K562 (cell line): ENCODE measurements around the gene CD164. TPM values are rescaled to one million over a fixed set of nuclear protein-coding genes. Genes with fewer than 3 reads are reported as not detected.

Experiments used
- ATAC-seq: fragments of 200-7000 bp; cut with Tn5 transposase; 3 replicates; pipeline ENCODE4 v1.9.1; 2020; ENCODE audit warnings: moderate library complexity
- BruUV-seq: library from RNA; stranded (reverse); fragments of 400-500 nt; replicated peaks from 2 replicates; lab custom pipeline; 2021; lab: Mats Ljungman, UMichigan
- CTCF ChIA-PET: fragments of 300-600 bp; formaldehyde crosslinking; extraction: SDS; loops from one replicate; lab custom pipeline; 2021; ENCODE audit warnings: low intra/inter-chr PET ratio; lab: Yijun Ruan, JAX
- POLR2A ChIA-PET: fragments of 300-600, 350-650 bp; sonication (Branson Sonifier 250); formaldehyde crosslinking; extraction: SDS; loops from one replicate; lab custom pipeline; 2021; ENCODE audit warnings: antibody characterized with exemption, inconsistent platforms; lab: Yijun Ruan, JAX
- DNase-seq, 4 experiments: peaks; one replicate each; pipeline versions ENCODE4 v3.0.0 to v3.0.0-alpha.2; 2011 to 2018; ENCODE audit warnings: low spot score in 3 of 4, mixed read lengths in 3 of 4; ENCODE audit errors: extremely low read depth in 1 of 4
- FAIRE-seq: peaks from 2 replicates; lab custom pipeline; 2011; peaks lifted over from hg19 to GRCh38; lab: Jason Lieb, UNC
- H2AFZ ChIP-seq: 2 replicates; pipeline ENCODE4 v1.6.0; 2011; ENCODE audit warnings: low read depth, low read length, control low read depth, inconsistent platforms
- H3K27ac ChIP-seq: fragments of 200-600 bp; 3 replicates; pipeline ENCODE4 v1.8.0; 2011; ENCODE audit warnings: low read depth, mild to moderate bottlenecking, control low read depth, inconsistent platforms, low read length, moderate library complexity, mixed read lengths; ENCODE audit errors: extremely low read depth
- H3K27me3 ChIP-seq, 2 experiments: fragments of 300-600 bp in 1 of 2; 2 replicates in 1 of 2; 3 replicates in 1 of 2; pipeline versions ENCODE4 v1.6.0 to v1.8.0; 2011; ENCODE audit warnings: inconsistent platforms in 2 of 2, low read length in 2 of 2, mild to moderate bottlenecking in 1 of 2, mixed read lengths in 1 of 2, moderate library complexity in 1 of 2; ENCODE audit not compliant: control insufficient read depth in 2 of 2, insufficient read depth in 2 of 2
- H3K36me3 ChIP-seq: fragments of 300-600 bp; 3 replicates; pipeline ENCODE4 v1.8.0; 2011; ENCODE audit warnings: mild to moderate bottlenecking, low read length, inconsistent platforms; ENCODE audit not compliant: control insufficient read depth, insufficient read depth
- H3K4me1 ChIP-seq, 2 experiments: fragments of 200-600 bp in 1 of 2; replicated peaks in 1 of 2; 2 replicates in 1 of 2; 3 replicates in 1 of 2; pipeline versions ENCODE4 v1.5.1 to v1.8.0; 2011; ENCODE audit warnings: inconsistent platforms in 2 of 2, low read length in 2 of 2, mild to moderate bottlenecking in 1 of 2, mixed read lengths in 1 of 2, moderate library complexity in 1 of 2; ENCODE audit not compliant: control insufficient read depth in 2 of 2, insufficient read depth in 2 of 2
- H3K4me2 ChIP-seq: 2 replicates; pipeline ENCODE4 v1.6.1; 2011; ENCODE audit warnings: low read length, control low read depth, inconsistent platforms, mixed read lengths; ENCODE audit not compliant: insufficient read depth
- H3K4me3 ChIP-seq: fragments of 200-600 bp; sonication (generic), shearing (Covaris generic); 2 replicates; pipeline ENCODE4 v1.5.1; 2016; ENCODE audit warnings: control low read depth, inconsistent platforms
- H3K79me2 ChIP-seq: fragments of 200-600 bp; 3 replicates; pipeline ENCODE4 v1.8.0; 2011; ENCODE audit warnings: low read length, inconsistent platforms; ENCODE audit not compliant: control insufficient read depth, insufficient read depth
- H3K9ac ChIP-seq, 2 experiments: 2 replicates each; pipeline versions ENCODE4 v1.6.0 to v1.6.1; 2011; ENCODE audit warnings: low read depth in 2 of 2, low read length in 2 of 2, control low read depth in 1 of 2, inconsistent platforms in 1 of 2, mild to moderate bottlenecking in 1 of 2, mixed read lengths in 1 of 2; ENCODE audit not compliant: insufficient read depth in 1 of 2
- H3K9me1 ChIP-seq: one replicate; pipeline ENCODE4 v1.6.0; 2011; ENCODE audit warnings: inconsistent platforms, mild to moderate bottlenecking, low read length, moderate library complexity; ENCODE audit not compliant: control insufficient read depth, insufficient read depth
- H3K9me3 ChIP-seq: replicated peaks from 2 replicates; pipeline ENCODE4 v1.5.1; 2011; ENCODE audit warnings: low read depth, low read length, inconsistent platforms; ENCODE audit not compliant: control insufficient read depth, insufficient read depth
- H4K20me1 ChIP-seq: replicated peaks from 2 replicates; pipeline ENCODE4 v1.6.1; 2011; ENCODE audit warnings: low read length, inconsistent platforms, mixed read lengths; ENCODE audit not compliant: control insufficient read depth, insufficient read depth
- CC2D1A ChIP-seq: fragments of 450-650 bp; IDR thresholded peaks from 2 replicates; pipeline ENCODE4 v1.6.1; 2017; ENCODE audit warnings: mild to moderate bottlenecking
- CEBPB ChIP-seq: fragments of 450-650 bp; IDR thresholded peaks from 2 replicates; pipeline ENCODE4 v1.6.1; 2016; ENCODE audit warnings: missing genetic modification characterization, missing compliant biosample characterization
- EP400 ChIP-seq: fragments of 450-650 bp; IDR thresholded peaks from 2 replicates; pipeline ENCODE4 v1.6.1; 2017; ENCODE audit warnings: antibody characterized with exemption, mild to moderate bottlenecking, moderate library complexity
- MAFF ChIP-seq: IDR thresholded peaks from 2 replicates; pipeline ENCODE4 v1.6.1; 2012; ENCODE audit warnings: low read length, improper control_type of control experiment
- MAFG ChIP-seq: fragments of 450-650 bp; conservative IDR thresholded peaks from 2 replicates; pipeline ENCODE4 v1.6.1; 2016; ENCODE audit warnings: missing genetic modification characterization, missing compliant biosample characterization
- MAFK ChIP-seq: IDR thresholded peaks from 2 replicates; pipeline ENCODE4 v1.6.1; 2011; ENCODE audit warnings: low read length, improper control_type of control experiment
- NFYB ChIP-seq: IDR thresholded peaks from 2 replicates; pipeline ENCODE4 v1.6.1; 2011; ENCODE audit warnings: mild to moderate bottlenecking, moderate library complexity; ENCODE audit not compliant: insufficient read length; ENCODE audit errors: extremely low read depth
- POLR2A ChIP-seq: fragments of 450-650 bp; conservative IDR thresholded peaks from 2 replicates; pipeline ENCODE4 v1.6.1; 2016
- RNF2 ChIP-seq: sonication (generic); IDR thresholded peaks from 2 replicates; pipeline ENCODE4 v1.6.1; 2016
- STAT6 ChIP-seq: sonication (generic); formaldehyde crosslinking; IDR thresholded peaks from 2 replicates; pipeline ENCODE4 v1.8.1; 2023; ENCODE audit warnings: mild to moderate bottlenecking, missing genetic modification reagents
- ZNF316 ChIP-seq: fragments of 450-650 bp; IDR thresholded peaks from 2 replicates; pipeline ENCODE4 v1.6.1; 2016
- whole genome bisulfite sequencing: fragments of 100-300 bp; shearing (Covaris generic); methylation state at CpG from one replicate; pipeline ENCODE4 v1.1.6; 2016; ENCODE audit warnings: low coverage, mixed read lengths; ENCODE audit not compliant: insufficient coverage; ENCODE audit errors: missing lambda C conversion rate; 5-methylcytosine and 5-hydroxymethylcytosine counted together
- in situ Hi-C: fragments of 300-500 bp; cut with MboI; formaldehyde crosslinking; loops from 4 replicates; pipeline ENCODE4 v1.15.0; 2018; ENCODE audit warnings: inconsistent platforms, mixed read lengths
- intact Hi-C: fragments of 100-400 bp; cut with micrococcal nuclease; formaldehyde crosslinking; loops from 2 replicates; pipeline ENCODE4 v1.14.2; 2022
- polyA plus RNA-seq, 8 experiments: library from polyadenylated mRNA; depleted of rRNA in 4 of 8; stranded (reverse) in 5 of 8; unstranded in 3 of 8; fragments of >200 nt; fragmentation: Nextera tagmentation in 2 of 8; fragmentation: Illumina TruSeq in 1 of 8; extraction: Ambion mirVana in 2 of 8; extraction: Trizol in 1 of 8; gene quantifications; 2 replicates each; pipeline versions ENCODE4 v1.2.1 to v1.2.3, GENCODE V29; 2011 to 2014; ENCODE audit warnings: inconsistent platforms in 1 of 8, missing spikeins in 1 of 8
- total RNA-seq, 7 experiments: library from RNA; depleted of rRNA in 6 of 7; stranded (reverse); fragments of >200 nt in 6 of 7; fragmentation: Illumina TruSeq in 2 of 7; extraction: Trizol in 2 of 7; gene quantifications; 2 replicates each; pipeline versions ENCODE4 v1.2.1 to v1.2.3, GENCODE V29; 2011 to 2021; ENCODE audit warnings: low replicate concordance in 1 of 7
- TF ChIP-seq, protein P1 (sequence below): sonication (generic); formaldehyde crosslinking; IDR thresholded peaks from 2 replicates; pipeline ENCODE4 v1.8.1; 2023; ENCODE audit warnings: mild to moderate bottlenecking, missing genetic modification reagents
- TF ChIP-seq, protein P2 (sequence below): sonication (generic); formaldehyde crosslinking; IDR thresholded peaks from 2 replicates; pipeline ENCODE4 v1.8.0; 2022; ENCODE audit warnings: mild to moderate bottlenecking, missing genetic modification reagents

CD164 gene
- total and polyA plus RNA-seq, 9 of the 15 experiments (the other 6 are each of a cell fraction or from before 2014, with no cell fraction given): 79.5 to 317 (median 165) TPM

- TF ChIP-seq, protein P1, sequence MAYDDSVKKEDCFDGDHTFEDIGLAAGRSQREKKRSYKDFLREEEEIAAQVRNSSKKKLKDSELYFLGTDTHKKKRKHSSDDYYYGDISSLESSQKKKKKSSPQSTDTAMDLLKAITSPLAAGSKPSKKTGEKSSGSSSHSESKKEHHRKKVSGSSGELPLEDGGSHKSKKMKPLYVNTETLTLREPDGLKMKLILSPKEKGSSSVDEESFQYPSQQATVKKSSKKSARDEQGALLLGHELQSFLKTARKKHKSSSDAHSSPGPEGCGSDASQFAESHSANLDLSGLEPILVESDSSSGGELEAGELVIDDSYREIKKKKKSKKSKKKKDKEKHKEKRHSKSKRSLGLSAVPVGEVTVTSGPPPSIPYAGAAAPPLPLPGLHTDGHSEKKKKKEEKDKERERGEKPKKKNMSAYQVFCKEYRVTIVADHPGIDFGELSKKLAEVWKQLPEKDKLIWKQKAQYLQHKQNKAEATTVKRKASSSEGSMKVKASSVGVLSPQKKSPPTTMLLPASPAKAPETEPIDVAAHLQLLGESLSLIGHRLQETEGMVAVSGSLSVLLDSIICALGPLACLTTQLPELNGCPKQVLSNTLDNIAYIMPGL (CRISPR knock-in tag): no peak
Observed at GRCh38 chr6:109424946-109425345, 42.7 kb upstream of the CD164 start (continued).

DNA sequence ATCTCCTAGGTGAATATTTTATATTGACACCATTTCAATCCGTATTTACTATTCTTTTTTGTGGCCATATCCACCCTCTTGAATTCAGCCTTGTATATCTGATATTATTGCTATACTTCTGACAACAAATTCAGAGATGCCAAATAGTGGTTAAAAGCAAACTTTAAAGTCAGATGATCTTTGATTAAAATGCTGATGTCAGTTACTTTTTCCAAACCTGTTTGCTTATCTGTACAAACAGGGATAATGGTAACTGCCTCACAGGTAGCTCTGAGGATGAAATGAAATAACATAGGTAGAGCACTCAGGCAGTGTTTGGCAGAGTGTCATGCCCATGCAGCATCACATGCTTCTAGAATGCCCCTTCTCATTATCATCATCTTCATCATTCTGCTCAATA is 38.9 kb upstream of the CD164 start:
- in situ Hi-C loops (no loop called here), intact Hi-C loops (no loop called here)
- Histone ChIP-seq H3K36me3 (no peaks in the 10 kb centered on the region), H3K27ac (no peak overlapping the region), H3K9me3 (no peaks in the 10 kb centered on the region), H4K20me1 (no peaks in the 10 kb centered on the region), H2AFZ (no peak overlapping the region), H3K9ac (no peak overlapping the region), H3K79me2 (no peaks in the 10 kb centered on the region), H3K27me3 (no peaks in the 10 kb centered on the region), H3K4me3 (no peak overlapping the region), H3K9me1 (no peaks in the 10 kb centered on the region), H3K4me1 (peaks cover 4 to 5% of the 10 kb centered on the region in 2 experiments; a peak in 3 of 5 replicates), H3K4me2 (no peak overlapping the region)
- FAIRE-seq (no peak), DNase-seq (no peak), ATAC-seq (no peak)
- no TSS peak for BruUV-seq
- 7% methylated on average over 1 of the region's 1 CpG for WGBS
- POLR2A ChIA-PET: interaction anchor here (0.5 to 1.6 kb wide), 2 partner anchors 15 to 244 kb away, joined by 3 read pairs; no protein-coding TSS in a partner anchor
- CTCF ChIA-PET: no interaction called here
- TF ChIP-seq, protein P2, sequence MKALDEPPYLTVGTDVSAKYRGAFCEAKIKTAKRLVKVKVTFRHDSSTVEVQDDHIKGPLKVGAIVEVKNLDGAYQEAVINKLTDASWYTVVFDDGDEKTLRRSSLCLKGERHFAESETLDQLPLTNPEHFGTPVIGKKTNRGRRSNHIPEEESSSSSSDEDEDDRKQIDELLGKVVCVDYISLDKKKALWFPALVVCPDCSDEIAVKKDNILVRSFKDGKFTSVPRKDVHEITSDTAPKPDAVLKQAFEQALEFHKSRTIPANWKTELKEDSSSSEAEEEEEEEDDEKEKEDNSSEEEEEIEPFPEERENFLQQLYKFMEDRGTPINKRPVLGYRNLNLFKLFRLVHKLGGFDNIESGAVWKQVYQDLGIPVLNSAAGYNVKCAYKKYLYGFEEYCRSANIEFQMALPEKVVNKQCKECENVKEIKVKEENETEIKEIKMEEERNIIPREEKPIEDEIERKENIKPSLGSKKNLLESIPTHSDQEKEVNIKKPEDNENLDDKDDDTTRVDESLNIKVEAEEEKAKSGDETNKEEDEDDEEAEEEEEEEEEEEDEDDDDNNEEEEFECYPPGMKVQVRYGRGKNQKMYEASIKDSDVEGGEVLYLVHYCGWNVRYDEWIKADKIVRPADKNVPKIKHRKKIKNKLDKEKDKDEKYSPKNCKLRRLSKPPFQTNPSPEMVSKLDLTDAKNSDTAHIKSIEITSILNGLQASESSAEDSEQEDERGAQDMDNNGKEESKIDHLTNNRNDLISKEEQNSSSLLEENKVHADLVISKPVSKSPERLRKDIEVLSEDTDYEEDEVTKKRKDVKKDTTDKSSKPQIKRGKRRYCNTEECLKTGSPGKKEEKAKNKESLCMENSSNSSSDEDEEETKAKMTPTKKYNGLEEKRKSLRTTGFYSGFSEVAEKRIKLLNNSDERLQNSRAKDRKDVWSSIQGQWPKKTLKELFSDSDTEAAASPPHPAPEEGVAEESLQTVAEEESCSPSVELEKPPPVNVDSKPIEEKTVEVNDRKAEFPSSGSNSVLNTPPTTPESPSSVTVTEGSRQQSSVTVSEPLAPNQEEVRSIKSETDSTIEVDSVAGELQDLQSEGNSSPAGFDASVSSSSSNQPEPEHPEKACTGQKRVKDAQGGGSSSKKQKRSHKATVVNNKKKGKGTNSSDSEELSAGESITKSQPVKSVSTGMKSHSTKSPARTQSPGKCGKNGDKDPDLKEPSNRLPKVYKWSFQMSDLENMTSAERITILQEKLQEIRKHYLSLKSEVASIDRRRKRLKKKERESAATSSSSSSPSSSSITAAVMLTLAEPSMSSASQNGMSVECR (CRISPR knock-in tag): no peak
- no peak for TF ChIP-seq CEBPB (tag)
- TF ChIP-seq CC2D1A: no peak
- no peak for TF ChIP-seq NFYB
- TF ChIP-seq MAFK: peak; percentile 12; the same call in 1 of the 2 replicates
- no peak for TF ChIP-seq RNF2
- TF ChIP-seq POLR2A: no peak
- no peak for TF ChIP-seq STAT6
- peak; percentile 61 for TF ChIP-seq ZNF316
- TF ChIP-seq EP400: no peak
- peak; percentile 37 for TF ChIP-seq MAFG (tag)
- peak; percentile 33; the same call in 1 of the 2 replicates for TF ChIP-seq MAFF
